Sigmoid colon (tissue), 7 donors: ENCODE results near the gene OIP5. TPM values are rescaled to one million over a fixed set of nuclear protein-coding genes. Genes with fewer than 3 reads are reported as not detected.

ENCODE experiments used
- DNase-seq: peaks from one replicate; pipeline ENCODE4 v3.0.0-alpha.2; 2019
- H3K27ac ChIP-seq, 4 donors: fragments of 200-600 bp; sonication (generic); one replicate each; pipeline ENCODE4 v1.5.1; 2016 to 2019; ENCODE audit warnings: mild to moderate bottlenecking in 1 of 4
- H3K27me3 ChIP-seq, 3 donors: fragments of 200-600 bp; sonication (generic); one replicate each; pipeline ENCODE4 v1.5.1; 2019; ENCODE audit warnings: mild to moderate bottlenecking in 1 of 3
- H3K36me3 ChIP-seq, 4 donors: fragments of 200-600 bp; sonication (generic); one replicate each; pipeline ENCODE4 v1.5.1; 2016 to 2019
- H3K4me1 ChIP-seq, 4 donors: fragments of 200-600 bp; sonication (generic); one replicate each; pipeline ENCODE4 v1.5.1; 2017 to 2019
- H3K4me3 ChIP-seq, 4 donors: fragments of 200-600 bp; sonication (generic); one replicate each; pipeline ENCODE4 v1.5.1; 2017 to 2019; ENCODE audit warnings: mild to moderate bottlenecking in 2 of 4, moderate library complexity in 1 of 4
- H3K9me3 ChIP-seq, 4 donors: fragments of 200-600 bp in 3 of 4; sonication (generic) in 3 of 4; one replicate each; pipeline versions ENCODE4 v1.5.1 to v1.6.1; 2013 to 2019
- EP300 ChIP-seq, 4 donors: sonication (generic); formaldehyde crosslinking; IDR thresholded peaks; one replicate each; pipeline ENCODE4 v1.6.1; 2017; ENCODE audit warnings: antibody characterized with exemption in 4 of 4
- POLR2A ChIP-seq, 2 donors: fragments of 450-650 bp; IDR thresholded peaks; one replicate each; pipeline ENCODE4 v1.6.1; 2016; ENCODE audit warnings: antibody characterized with exemption in 2 of 2, mild to moderate bottlenecking in 2 of 2, moderate library complexity in 2 of 2
- POLR2AphosphoS5 ChIP-seq, 4 donors: sonication (generic); formaldehyde crosslinking; IDR thresholded peaks; one replicate each; pipeline ENCODE4 v1.6.1; 2017; ENCODE audit warnings: antibody characterized with exemption in 4 of 4
- WGBS, 2 donors: extraction: QIAGEN DNeasy Blood & Tissue Kit; methylation state at CpG; one replicate each; pipeline ENCODE4 v1.1.7; 2013; 5-methylcytosine and 5-hydroxymethylcytosine counted together
- intact Hi-C: fragments of 100-400 bp; cut with DNase I; formaldehyde crosslinking; loops from one replicate; pipeline ENCODE4 v1.15.1; 2023
- polyA plus RNA-seq, 3 donors: library from polyadenylated mRNA; stranded (reverse); fragments of 200-250 nt; gene quantifications; one replicate each; pipeline ENCODE4 v1.2.3, GENCODE V29; 2013
- total RNA-seq, 4 donors: library from RNA; depleted of rRNA; stranded (reverse); fragments of >200 nt; gene quantifications; one replicate each; pipeline ENCODE4 v1.1.0, GENCODE V29; 2016
- TF ChIP-seq, protein P1 (sequence below), 4 experiments: fragments of 450-650 bp in 3 of 4; fragments of 200-600 bp in 1 of 4; IDR thresholded peaks; one replicate each; pipeline ENCODE4 v1.5.1; 2016 to 2019; ENCODE audit warnings: antibody characterized with exemption in 4 of 4, mild to moderate bottlenecking in 3 of 4, moderate library complexity in 2 of 4
- donor health status: healthy with polysubstance abuse.
- donor health status: Bipolar disorder and iron deficiency.
- donor health status: healthy.

OIP5 gene
- total and polyA plus RNA-seq, 7 donors, result 0.71 to 10.8 (median 1.8) TPM; not detected in 2

DNA sequence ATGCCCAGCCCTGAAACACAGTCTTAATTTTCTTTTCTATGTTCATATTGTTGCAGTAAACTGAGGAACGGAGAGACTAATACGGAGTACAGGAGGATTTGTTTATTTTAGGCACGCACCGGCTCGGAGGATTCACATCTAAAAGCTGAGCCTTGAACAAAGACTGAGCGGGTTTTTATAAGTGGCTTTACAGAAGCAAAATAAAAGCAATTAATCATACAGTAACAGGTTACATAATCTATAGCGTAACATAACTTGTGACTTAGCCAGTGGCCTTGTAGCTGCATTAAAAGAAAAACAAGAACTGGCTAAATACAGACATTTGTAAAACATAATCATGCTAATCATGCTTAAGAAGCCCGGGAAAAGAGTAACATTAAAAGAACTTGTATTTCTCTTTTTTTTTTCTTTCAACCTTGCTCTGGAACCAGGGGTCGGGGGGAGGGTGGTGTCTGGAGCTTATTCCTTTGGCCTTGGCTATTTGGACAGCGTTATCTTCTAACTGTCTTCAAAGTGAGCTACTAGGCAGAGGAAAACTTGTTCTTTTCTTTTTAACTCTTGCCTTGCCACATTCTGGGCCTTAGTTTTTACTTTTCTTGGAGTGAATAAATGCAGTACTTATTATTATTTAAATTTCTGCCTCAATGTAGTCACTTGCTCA is 17.8 kb upstream of the OIP5 start:
- 92% methylated on average over 10 of the region's 10 CpGs for WGBS, 2 donors
- Histone ChIP-seq H3K4me1 (peaks cover 0 to 5% (median 2%) of the 10 kb centered on the region in 4 donors), H3K4me3 (no peak overlapping the region), H3K27me3 (no peaks in the 10 kb centered on the region), H3K27ac (no peak overlapping the region), H3K9me3 (no peaks in the 10 kb centered on the region), H3K36me3 (no peaks in the 10 kb centered on the region)
- no peak for DNase-seq
- intact Hi-C loops, result no loop called here
- TF ChIP-seq POLR2A (IDR thresholded peaks at IDR 0.05) (no peak), POLR2AphosphoS5 (IDR thresholded peaks at IDR 0.05) (no peak), EP300 (IDR thresholded peaks at IDR 0.05) (no peak)
- TF ChIP-seq, protein P1, sequence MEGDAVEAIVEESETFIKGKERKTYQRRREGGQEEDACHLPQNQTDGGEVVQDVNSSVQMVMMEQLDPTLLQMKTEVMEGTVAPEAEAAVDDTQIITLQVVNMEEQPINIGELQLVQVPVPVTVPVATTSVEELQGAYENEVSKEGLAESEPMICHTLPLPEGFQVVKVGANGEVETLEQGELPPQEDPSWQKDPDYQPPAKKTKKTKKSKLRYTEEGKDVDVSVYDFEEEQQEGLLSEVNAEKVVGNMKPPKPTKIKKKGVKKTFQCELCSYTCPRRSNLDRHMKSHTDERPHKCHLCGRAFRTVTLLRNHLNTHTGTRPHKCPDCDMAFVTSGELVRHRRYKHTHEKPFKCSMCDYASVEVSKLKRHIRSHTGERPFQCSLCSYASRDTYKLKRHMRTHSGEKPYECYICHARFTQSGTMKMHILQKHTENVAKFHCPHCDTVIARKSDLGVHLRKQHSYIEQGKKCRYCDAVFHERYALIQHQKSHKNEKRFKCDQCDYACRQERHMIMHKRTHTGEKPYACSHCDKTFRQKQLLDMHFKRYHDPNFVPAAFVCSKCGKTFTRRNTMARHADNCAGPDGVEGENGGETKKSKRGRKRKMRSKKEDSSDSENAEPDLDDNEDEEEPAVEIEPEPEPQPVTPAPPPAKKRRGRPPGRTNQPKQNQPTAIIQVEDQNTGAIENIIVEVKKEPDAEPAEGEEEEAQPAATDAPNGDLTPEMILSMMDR (IDR thresholded peaks at IDR 0.05), result no peak

DNA sequence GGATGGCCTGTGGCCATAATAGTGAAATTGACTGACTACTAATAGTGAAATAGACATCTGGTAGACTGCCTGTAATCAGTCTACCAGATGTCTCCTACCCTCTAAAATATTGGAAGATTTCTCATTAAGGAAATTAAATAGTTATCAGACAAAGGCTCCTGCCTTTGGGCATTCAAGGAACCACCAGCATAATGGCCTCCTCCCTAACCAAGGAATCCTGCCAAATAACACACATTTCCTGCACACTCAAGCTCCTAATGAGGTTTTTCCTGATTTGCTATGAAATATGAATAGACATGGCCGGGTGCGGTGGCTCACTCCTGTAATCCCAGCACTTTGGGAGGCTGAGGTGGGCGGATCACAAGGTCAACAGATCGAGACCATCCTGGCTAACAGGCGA is 14.8 kb upstream of the OIP5 start:
- H3K4me3 ChIP-seq, result no peak overlapping the region
- peaks cover 0 to 5% (median 2%) of the 10 kb centered on the region in 4 donors for H3K4me1 ChIP-seq
- no peaks in the 10 kb centered on the region for H3K9me3 ChIP-seq
- H3K27me3 ChIP-seq, result no peaks in the 10 kb centered on the region
- TF ChIP-seq, protein P1 (IDR thresholded peaks at IDR 0.05), result no peak
- TF ChIP-seq POLR2A (IDR thresholded peaks at IDR 0.05) (no peak), EP300 (IDR thresholded peaks at IDR 0.05) (no peak), POLR2AphosphoS5 (IDR thresholded peaks at IDR 0.05) (no peak)
- intact Hi-C loops, result no loop called here
- no peak overlapping the region for H3K27ac ChIP-seq
- WGBS, 2 donors, result 96 to 100% methylated on average over 5 of the region's 5 CpGs
- DNase-seq, result no peak
- H3K36me3 ChIP-seq, result no peaks in the 10 kb centered on the region

DNA sequence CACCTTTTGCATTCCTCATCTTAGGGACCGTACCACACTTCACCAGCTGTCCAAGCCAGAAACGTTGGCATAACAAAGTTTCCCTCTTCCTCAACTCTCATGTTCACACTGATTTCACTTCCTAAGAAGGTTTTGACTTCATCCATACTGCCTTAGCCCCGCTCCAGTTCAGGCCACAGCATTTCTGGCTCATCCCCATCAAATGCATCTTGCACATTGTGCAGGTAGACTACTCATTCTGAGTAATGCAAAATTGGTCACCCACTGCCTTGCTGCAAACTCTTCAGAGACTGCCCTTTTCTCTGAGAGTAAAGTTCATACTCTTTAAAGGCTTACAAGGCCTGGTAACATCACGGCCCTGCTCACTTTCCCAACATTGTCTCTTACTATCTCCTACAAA is 9.1 kb upstream of the OIP5 start:
- intact Hi-C loops, result no loop called here
- 82 to 90% methylated on average over 4 of the region's 4 CpGs for WGBS, 2 donors
- Histone ChIP-seq H3K27me3 (no peaks in the 10 kb centered on the region), H3K4me1 (no peaks in the 10 kb centered on the region), H3K9me3 (no peaks in the 10 kb centered on the region), H3K4me3 (no peak overlapping the region), H3K36me3 (no peaks in the 10 kb centered on the region), H3K27ac (no peak overlapping the region)
- TF ChIP-seq, protein P1 (IDR thresholded peaks at IDR 0.05), result no peak
- TF ChIP-seq EP300 (IDR thresholded peaks at IDR 0.05) (no peak), POLR2A (IDR thresholded peaks at IDR 0.05) (no peak)
- no peak for DNase-seq

DNA sequence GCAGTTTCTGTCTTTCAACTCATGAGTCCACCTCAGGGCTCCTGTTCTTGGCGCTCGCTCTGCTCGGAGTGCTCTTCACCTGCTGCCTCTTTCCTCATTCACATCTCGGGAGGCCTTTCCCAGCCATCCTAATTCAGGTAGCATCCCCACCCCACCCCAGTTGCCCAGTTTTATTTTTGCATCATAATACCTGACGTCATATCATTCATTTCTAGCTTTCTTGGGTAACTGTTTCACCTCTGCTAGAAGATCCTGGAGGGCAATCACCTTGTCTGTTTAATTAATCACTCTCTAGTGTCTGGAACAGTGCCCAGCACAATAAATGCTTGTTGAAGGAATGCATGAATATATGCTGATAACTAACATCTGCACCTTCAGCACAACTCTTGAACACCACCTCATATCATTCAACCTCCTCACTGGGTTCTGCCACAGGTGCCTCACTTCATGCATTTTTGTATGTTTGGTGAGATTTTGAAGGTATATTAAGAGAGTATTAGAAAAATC is 7.9 kb upstream of the OIP5 start:
- no peak overlapping the region for H3K4me3 ChIP-seq
- H3K9me3 ChIP-seq, result no peaks in the 10 kb centered on the region
- no peaks in the 10 kb centered on the region for H3K4me1 ChIP-seq
- H3K27ac ChIP-seq, result no peak overlapping the region
- H3K27me3 ChIP-seq, result no peaks in the 10 kb centered on the region
- 92 to 94% methylated on average over 5 of the region's 5 CpGs for WGBS, 2 donors
- TF ChIP-seq, protein P1 (IDR thresholded peaks at IDR 0.05), result no peak
- TF ChIP-seq POLR2AphosphoS5 (IDR thresholded peaks at IDR 0.05) (no peak), EP300 (IDR thresholded peaks at IDR 0.05) (no peak), POLR2A (IDR thresholded peaks at IDR 0.05) (no peak)
- no peaks in the 10 kb centered on the region for H3K36me3 ChIP-seq
- no peak for DNase-seq
- intact Hi-C loops, result no loop called here
